Immature natural killer cell (primary cell): Measurements from ENCODE around the gene PON2. TPM values are rescaled to one million over a fixed set of nuclear protein-coding genes. Genes with fewer than 3 reads are reported as not detected.

Source experiments
- DNase-seq, 3 donors: peaks; one replicate each; pipeline ENCODE4 v3.0.0; 2022; ENCODE audit warnings: mixed read lengths in 1 of 3
- H3K27ac Mint-ChIP-seq, 6 donors: one replicate each; pipeline ENCODE4 v1.8.0; 2020; ENCODE audit warnings: mixed read lengths in 6 of 6, mild to moderate bottlenecking in 5 of 6, inconsistent platforms in 4 of 6, moderate library complexity in 3 of 6
- H3K27me3 Mint-ChIP-seq, 3 donors: one replicate each; pipeline ENCODE4 v1.8.0; 2020 to 2021; ENCODE audit warnings: low read depth in 3 of 3, mild to moderate bottlenecking in 3 of 3, mixed read lengths in 3 of 3, moderate library complexity in 3 of 3, inconsistent platforms in 1 of 3
- H3K36me3 Mint-ChIP-seq, 3 donors: one replicate each; pipeline ENCODE4 v1.8.0; 2020; ENCODE audit warnings: mixed read lengths in 3 of 3, inconsistent platforms in 2 of 3, mild to moderate bottlenecking in 2 of 3
- H3K4me1 Mint-ChIP-seq, 2 donors: one replicate each; pipeline ENCODE4 v1.8.0; 2020; ENCODE audit warnings: inconsistent platforms in 2 of 2, mild to moderate bottlenecking in 2 of 2, mixed read lengths in 2 of 2, moderate library complexity in 1 of 2
- H3K4me3 Mint-ChIP-seq, 5 donors: one replicate each; pipeline ENCODE4 v1.8.0; 2020; ENCODE audit warnings: mild to moderate bottlenecking in 5 of 5, mixed read lengths in 5 of 5, inconsistent platforms in 3 of 5, moderate library complexity in 3 of 5
- H3K9me3 Mint-ChIP-seq, 6 donors: one replicate each; pipeline ENCODE4 v1.8.0; 2020; ENCODE audit warnings: mild to moderate bottlenecking in 6 of 6, mixed read lengths in 6 of 6, inconsistent platforms in 4 of 6, moderate library complexity in 3 of 6
- polyA plus RNA-seq, 3 donors: library from polyadenylated mRNA; unstranded; fragments of 300-500 nt; fragmentation: Illumina TruSeq; gene quantifications; one replicate each; pipeline ENCODE4 v1.2.3, GENCODE V29; 2021

Gene PON2
- polyA plus RNA-seq, 3 donors from 2014 or later, result 11.5 to 32.3 (median 19.1) TPM

DNA sequence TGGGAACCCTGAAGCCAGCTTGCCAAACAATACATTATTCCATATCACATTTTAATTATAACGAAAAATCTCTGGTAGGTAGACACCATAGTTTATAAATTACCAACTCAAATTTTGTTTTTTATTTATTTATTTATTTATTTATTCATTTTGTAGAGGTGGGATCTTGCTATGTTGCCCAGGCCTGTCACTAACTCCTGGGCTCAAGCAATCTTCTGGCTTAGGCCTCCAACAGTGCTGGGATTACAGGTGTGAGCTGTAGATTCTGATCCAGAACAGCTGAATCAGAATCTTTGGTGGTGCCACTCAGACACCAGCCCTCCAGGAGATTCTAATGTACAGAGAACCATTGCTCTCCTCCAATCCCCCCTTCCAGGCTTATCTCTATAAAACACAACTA, 1.7 kb downstream of the PON2 start:
- no peak overlapping the region for H3K27ac Mint-ChIP-seq
- H3K4me3 Mint-ChIP-seq, result peak overlapping the region in 3 of 5 donors; percentile 88 to 95 (median 90)
- H3K9me3 Mint-ChIP-seq, result no peaks in the 10 kb centered on the region

DNA sequence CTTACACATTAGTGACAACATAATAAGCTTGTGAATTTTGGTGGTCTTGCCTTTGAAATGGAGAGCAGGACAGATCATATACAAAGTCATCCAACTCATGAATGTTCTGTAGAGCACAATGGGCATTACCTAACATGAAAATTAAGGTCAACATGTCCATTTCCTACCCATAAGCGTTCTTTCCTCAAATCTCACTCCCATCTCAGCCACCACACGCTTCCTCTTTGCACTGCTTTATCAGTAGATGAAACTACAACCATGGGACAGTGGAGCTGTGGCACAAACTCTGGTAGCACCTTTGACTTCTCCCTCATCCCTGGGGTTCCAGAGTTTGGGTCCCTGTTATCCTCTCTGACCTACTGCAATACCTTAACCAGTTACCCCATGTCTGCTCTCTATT, 2.2 kb downstream of the PON2 start:
- Mint-ChIP-seq H3K4me1 (peaks cover 19 to 28% of the 10 kb centered on the region in 2 donors), H3K4me3 (no peak overlapping the region), H3K9me3 (no peaks in the 10 kb centered on the region), H3K36me3 (peaks cover 0 to 4% (median 3%) of the 10 kb centered on the region in 3 donors), H3K27me3 (peaks cover 0 to 5% (median 1%) of the 10 kb centered on the region in 3 donors), H3K27ac (peak overlapping the region in 1 of 6 donors; percentile 9)
- DNase-seq, result no peak

More for the DNA sequence above, 1.7 kb downstream of the PON2 start:
- peaks cover 0 to 4% (median 3%) of the 10 kb centered on the region in 3 donors for H3K36me3 Mint-ChIP-seq
- H3K27me3 Mint-ChIP-seq, result peaks cover 0 to 5% (median 1%) of the 10 kb centered on the region in 3 donors
- no peak for DNase-seq
- H3K4me1 Mint-ChIP-seq, result peaks cover 19 to 28% of the 10 kb centered on the region in 2 donors

- H3K36me3 Mint-ChIP-seq, result peaks cover 0 to 4% (median 3%) of the 10 kb centered on the region in 3 donors
- peaks cover 19 to 28% of the 10 kb centered on the region in 2 donors for H3K4me1 Mint-ChIP-seq
- H3K4me3 Mint-ChIP-seq, result no peak overlapping the region
- DNase-seq, result no peak
- peaks cover 0 to 5% (median 1%) of the 10 kb centered on the region in 3 donors for H3K27me3 Mint-ChIP-seq
- no peaks in the 10 kb centered on the region for H3K9me3 Mint-ChIP-seq
- no peak overlapping the region for H3K27ac Mint-ChIP-seq
These were observed 4.0 kb downstream of the PON2 start for GRCh38 chr7:95430864-95431263.

DNA sequence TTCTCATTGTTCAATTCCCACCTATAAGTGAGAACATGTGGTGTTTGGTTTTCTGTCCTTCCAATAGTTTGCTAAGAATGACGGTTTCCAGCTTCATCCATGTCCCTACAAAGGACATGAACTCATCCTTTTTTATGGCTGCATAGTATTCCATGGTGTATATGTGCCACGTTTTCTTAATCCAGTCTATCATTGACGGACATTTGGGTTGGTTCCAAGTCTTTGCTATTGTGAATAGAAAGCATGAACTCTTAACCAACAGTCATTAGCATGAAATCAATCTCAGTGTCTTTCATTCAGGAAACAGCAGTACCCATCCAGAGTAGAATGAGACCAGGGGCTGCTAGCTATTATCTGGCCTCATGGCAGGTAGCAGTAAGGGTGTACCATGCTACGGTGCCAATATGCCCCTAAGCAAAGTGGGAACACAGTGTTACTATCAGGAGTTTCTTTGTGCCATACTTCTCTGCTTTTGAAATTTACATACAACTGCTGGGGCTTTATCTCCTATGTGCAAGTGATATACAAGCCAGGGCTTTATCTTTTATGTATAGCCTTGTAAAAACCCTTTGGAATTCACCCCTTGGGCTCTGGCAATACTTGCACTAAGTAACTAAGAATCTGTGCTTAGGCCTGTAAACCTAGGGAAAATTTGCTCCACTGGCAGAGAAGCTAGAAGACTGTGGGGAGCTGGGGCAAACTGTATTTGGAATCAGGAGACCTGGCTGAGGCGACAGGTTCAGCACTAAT, 5.4 kb downstream of the PON2 start:
- no peak for DNase-seq
- peaks cover 10 to 22% of the 10 kb centered on the region in 2 donors for H3K4me1 Mint-ChIP-seq
- H3K27me3 Mint-ChIP-seq, result no peaks in the 10 kb centered on the region
- H3K27ac Mint-ChIP-seq, result peak overlapping the region in 1 of 6 donors; percentile 23
- peaks cover 0 to 4% (median 3%) of the 10 kb centered on the region in 3 donors for H3K36me3 Mint-ChIP-seq
- H3K9me3 Mint-ChIP-seq, result no peaks in the 10 kb centered on the region
- no peak overlapping the region for H3K4me3 Mint-ChIP-seq

DNA sequence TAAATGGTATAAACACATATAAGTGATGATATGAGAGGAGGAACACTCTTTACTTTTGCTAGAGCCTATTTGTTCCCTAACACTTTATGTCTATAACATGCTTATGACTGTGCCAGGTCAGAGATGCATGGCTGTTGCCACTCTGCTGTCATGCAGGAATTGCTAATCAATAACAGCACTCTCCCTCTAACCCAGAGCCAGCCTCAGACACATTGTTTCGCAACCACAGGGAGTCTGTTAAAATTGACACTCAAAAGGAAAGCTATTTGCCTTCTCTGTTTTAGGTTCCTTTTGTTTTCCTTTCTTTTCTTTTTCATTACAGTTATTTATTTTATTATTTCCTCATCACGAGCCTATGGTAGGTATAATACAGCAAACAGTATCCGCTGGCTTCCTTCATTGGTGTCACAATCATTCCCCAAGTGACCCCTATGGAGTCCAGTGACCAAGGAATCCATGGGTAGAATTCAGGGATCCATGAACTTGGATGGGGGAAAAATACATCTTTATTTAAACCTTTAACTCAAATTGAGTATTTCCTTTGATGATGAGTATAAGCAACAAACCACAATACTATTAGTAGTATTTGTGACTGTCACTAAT, 6.8 kb downstream of the PON2 start:
- peaks cover 3 to 21% of the 10 kb centered on the region in 2 donors for H3K4me1 Mint-ChIP-seq
- H3K36me3 Mint-ChIP-seq, result peaks cover 0 to 13% (median 11%) of the 10 kb centered on the region in 3 donors
- no peak for DNase-seq
- no peaks in the 10 kb centered on the region for H3K9me3 Mint-ChIP-seq
- no peak overlapping the region for H3K4me3 Mint-ChIP-seq
- no peak overlapping the region for H3K27ac Mint-ChIP-seq
- H3K27me3 Mint-ChIP-seq, result no peaks in the 10 kb centered on the region

- Mint-ChIP-seq H3K4me1 (peaks cover 3 to 16% of the 10 kb centered on the region in 2 donors), H3K27ac (no peak overlapping the region), H3K4me3 (no peak overlapping the region), H3K9me3 (no peaks in the 10 kb centered on the region), H3K27me3 (no peaks in the 10 kb centered on the region), H3K36me3 (peaks cover 0 to 14% (median 9%) of the 10 kb centered on the region in 3 donors)
- DNase-seq, result no peak
These were observed 7.7 kb downstream of the PON2 start for GRCh38 chr7:95427166-95427565.

DNA sequence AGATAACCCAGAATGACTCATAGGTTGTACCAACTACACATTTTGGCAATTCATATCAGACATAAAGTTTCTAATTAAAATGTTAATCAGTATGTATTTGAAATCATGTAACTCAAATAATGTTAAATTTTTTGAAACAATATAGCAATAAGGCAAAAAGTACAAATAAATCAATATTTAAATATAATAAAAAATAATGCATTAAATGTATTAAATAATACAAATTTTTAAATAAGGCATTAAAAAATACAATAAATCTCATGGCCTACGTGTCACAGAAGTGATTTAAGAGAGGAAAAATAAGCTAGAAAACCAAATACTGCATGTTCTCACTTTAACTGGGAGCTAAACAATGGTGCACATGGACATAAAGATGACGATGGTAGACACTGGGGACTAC, 9.1 kb downstream of the PON2 start:
- peaks cover 0 to 25% (median 12%) of the 10 kb centered on the region in 3 donors for H3K36me3 Mint-ChIP-seq
- no peak for DNase-seq
- H3K4me1 Mint-ChIP-seq, result peaks cover 3 to 28% of the 10 kb centered on the region in 2 donors
- no peak overlapping the region for H3K27ac Mint-ChIP-seq
- H3K27me3 Mint-ChIP-seq, result no peaks in the 10 kb centered on the region
- no peak overlapping the region for H3K4me3 Mint-ChIP-seq
- no peaks in the 10 kb centered on the region for H3K9me3 Mint-ChIP-seq

DNA sequence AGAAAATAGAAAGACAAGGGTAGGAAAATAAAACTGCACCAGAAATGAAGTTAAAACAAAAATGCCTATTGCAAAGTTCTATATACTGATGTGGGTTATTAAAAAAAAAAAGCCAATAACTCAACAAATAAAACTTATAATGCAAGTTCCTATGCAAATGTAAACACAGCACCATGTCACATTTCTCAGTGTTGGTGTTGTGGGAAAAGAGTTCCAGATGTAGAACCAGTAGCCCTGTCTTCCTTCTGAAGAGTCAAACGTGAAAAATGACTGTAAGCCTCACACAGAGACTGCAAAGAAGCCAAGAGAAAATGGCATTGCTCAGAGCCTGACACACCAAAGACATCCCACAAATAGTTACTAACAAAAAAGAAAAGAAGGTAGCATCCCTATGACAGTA, 10.1 kb downstream of the PON2 start:
- H3K4me3 Mint-ChIP-seq, result no peak overlapping the region
- H3K27me3 Mint-ChIP-seq, result no peaks in the 10 kb centered on the region
- peaks cover 0 to 25% (median 12%) of the 10 kb centered on the region in 3 donors for H3K36me3 Mint-ChIP-seq
- H3K27ac Mint-ChIP-seq, result peak overlapping the region in 1 of 6 donors; percentile 8
- H3K4me1 Mint-ChIP-seq, result peaks cover 3 to 28% of the 10 kb centered on the region in 2 donors
- DNase-seq, result no peak
- no peaks in the 10 kb centered on the region for H3K9me3 Mint-ChIP-seq

DNA sequence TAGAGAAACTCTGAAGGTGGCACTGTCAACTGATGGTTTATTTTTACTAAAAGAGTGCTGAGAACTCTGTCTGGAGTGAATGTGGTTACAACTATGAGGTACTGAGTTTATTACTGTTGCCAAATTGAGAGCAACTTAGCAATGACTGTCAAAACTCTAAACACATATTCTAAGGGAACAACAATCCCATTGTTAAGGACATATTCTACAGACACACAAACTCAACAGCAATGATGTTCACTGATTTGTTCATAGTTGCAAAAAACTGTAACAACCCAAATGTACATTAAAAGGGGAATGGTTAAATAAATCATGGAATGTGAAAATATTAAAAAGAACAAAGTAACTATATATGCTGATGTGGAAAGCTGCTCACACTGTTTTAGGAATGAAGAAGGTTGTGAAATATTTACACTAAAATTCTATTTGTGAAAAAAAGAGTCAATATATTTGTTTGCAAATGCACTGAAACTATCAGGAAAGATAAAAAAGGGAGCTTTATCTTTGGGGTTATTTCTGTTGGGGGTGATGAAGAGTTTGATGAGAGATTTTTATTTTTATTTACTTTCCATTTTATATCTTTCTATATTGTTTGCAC, 12.9 kb downstream of the PON2 start:
- H3K27ac Mint-ChIP-seq, result no peak overlapping the region
- H3K4me1 Mint-ChIP-seq, result peaks cover 3 to 28% of the 10 kb centered on the region in 2 donors
- DNase-seq, result no peak
- H3K9me3 Mint-ChIP-seq, result no peaks in the 10 kb centered on the region
- H3K4me3 Mint-ChIP-seq, result no peak overlapping the region
- H3K27me3 Mint-ChIP-seq, result no peaks in the 10 kb centered on the region
- H3K36me3 Mint-ChIP-seq, result peaks cover 0 to 26% (median 15%) of the 10 kb centered on the region in 3 donors

GRCh38 chr7:95421000-95421846, 13.6 kb downstream of the PON2 start:
- Mint-ChIP-seq H3K4me3 (no peak overlapping the region), H3K9me3 (no peaks in the 10 kb centered on the region), H3K27ac (peak overlapping the region in 1 of 6 donors; percentile 1), H3K4me1 (peaks cover 3 to 28% of the 10 kb centered on the region in 2 donors), H3K27me3 (no peaks in the 10 kb centered on the region), H3K36me3 (peaks cover 0 to 26% (median 15%) of the 10 kb centered on the region in 3 donors)
- DNase-seq, result no peak

GRCh38 chr7:95412075-95412474, 22.8 kb downstream of the PON2 start:
- H3K27me3 Mint-ChIP-seq, result no peaks in the 10 kb centered on the region
- no peaks in the 10 kb centered on the region for H3K9me3 Mint-ChIP-seq
- no peak for DNase-seq
- H3K4me3 Mint-ChIP-seq, result no peak overlapping the region
- H3K4me1 Mint-ChIP-seq, result no peaks in the 10 kb centered on the region
- no peak overlapping the region for H3K27ac Mint-ChIP-seq
- peaks cover 27 to 56% (median 51%) of the 10 kb centered on the region in 3 donors for H3K36me3 Mint-ChIP-seq

GRCh38 chr7:95411666-95412065, 23.2 kb downstream of the PON2 start:
- peaks cover 27 to 57% (median 52%) of the 10 kb centered on the region in 3 donors for H3K36me3 Mint-ChIP-seq
- no peak overlapping the region for H3K27ac Mint-ChIP-seq
- H3K4me3 Mint-ChIP-seq, result no peak overlapping the region
- no peaks in the 10 kb centered on the region for H3K9me3 Mint-ChIP-seq
- no peak for DNase-seq
- H3K27me3 Mint-ChIP-seq, result no peaks in the 10 kb centered on the region
- H3K4me1 Mint-ChIP-seq, result no peaks in the 10 kb centered on the region

GRCh38 chr7:95411036-95411435, 23.8 kb downstream of the PON2 start:
- Mint-ChIP-seq H3K27me3 (no peaks in the 10 kb centered on the region), H3K36me3 (peaks cover 27 to 62% (median 56%) of the 10 kb centered on the region in 3 donors), H3K27ac (no peak overlapping the region), H3K4me3 (no peak overlapping the region), H3K9me3 (no peaks in the 10 kb centered on the region), H3K4me1 (no peaks in the 10 kb centered on the region)
- DNase-seq, result no peak
